ENCODE measurements around the gene NFASC. TPM values are rescaled to one million over a fixed set of nuclear protein-coding genes. Genes with fewer than 3 reads are reported as not detected.

NFASC gene
- total and polyA plus RNA-seq, 2 donors (not counting 3 experiments of a cell fraction or from before 2014, with no cell fraction given) = not detected

DNA sequence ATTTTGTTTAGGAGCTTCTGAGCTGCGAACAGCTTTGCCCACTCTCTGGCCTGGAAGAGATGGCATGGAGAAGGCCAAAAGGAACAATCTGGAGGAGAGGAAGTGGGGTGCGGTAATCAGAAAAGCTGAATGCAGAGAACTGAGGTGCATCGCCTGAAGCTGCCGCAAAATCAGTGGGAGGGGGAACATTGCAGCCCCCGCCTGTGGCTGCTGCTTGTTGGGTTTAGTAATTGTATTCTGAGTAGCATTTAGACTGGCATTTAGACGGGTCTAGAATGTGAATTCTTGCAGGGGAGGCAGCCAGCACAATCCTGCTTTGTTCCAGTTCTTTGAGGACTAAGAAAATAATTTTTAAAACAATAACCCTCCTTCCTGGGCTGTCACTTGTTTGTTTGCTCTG is 25.4 kb downstream of the NFASC start:
- intact Hi-C loops (cut with micrococcal nuclease) (no loop called here), dilution Hi-C loops (cut with MboI; ENCODE audit: extremely low pct_ligation_motif_present, low sequenced_read_pairs) (no loop called here)
- DNase-seq (ENCODE audit: low read depth, low spot score) (no peak), FAIRE-seq (no peak)
- Histone ChIP-seq H3K36me3 (ENCODE audit: control insufficient read depth in 2 of 2, extremely low read depth in 1 of 2, insufficient read depth in 2 of 2, low read length in 2 of 2) (no peaks in the 10 kb centered on the region), H3K9ac (replicated peaks; ENCODE audit: extremely low read depth, insufficient read depth, low read length) (no peak overlapping the region), H3K27me3 (ENCODE audit: control insufficient read depth in 2 of 2, insufficient read depth in 2 of 2, low read length in 2 of 2) (peaks cover 4% of the 10 kb centered on the region in 2 experiments), H3K9me3 (replicated peaks; ENCODE audit: control insufficient read depth, insufficient read depth, low read length) (no peaks in the 10 kb centered on the region), H3K4me3 (replicated peaks in 1 of 3; ENCODE audit: insufficient read depth in 1 of 3, low read depth in 1 of 3, low read length in 3 of 3) (no peak overlapping the region), H3K79me2 (ENCODE audit: control insufficient read depth, insufficient read depth, low read length) (no peaks in the 10 kb centered on the region), H3K4me2 (ENCODE audit: insufficient read depth, low read length) (no peak overlapping the region), H3K9me1 (replicated peaks; ENCODE audit: control insufficient read depth, extremely low read depth, insufficient read depth, low read length) (no peaks in the 10 kb centered on the region), H3K27ac (ENCODE audit: insufficient read depth, low read depth, low read length) (no peak overlapping the region), H3K4me1 (ENCODE audit: control insufficient read depth, extremely low read depth, insufficient read depth, low read length) (no peaks in the 10 kb centered on the region), H2AFZ (ENCODE audit: low read depth, low read length) (no peak overlapping the region), H4K20me1 (replicated peaks; ENCODE audit: control insufficient read depth, extremely low read depth, insufficient read depth, low read length) (no peaks in the 10 kb centered on the region)
- no peak for TF ChIP-seq POLR2AphosphoS5 (IDR thresholded peaks at IDR 0.05; ENCODE audit: insufficient read depth, low read depth, low read length)
- TF ChIP-seq JUN (IDR thresholded peaks at IDR 0.05; ENCODE audit: borderline replicate concordance, insufficient read depth, insufficient read length, low read depth) = no peak
- TF ChIP-seq EZH2 (IDR thresholded peaks at IDR 0.05; ENCODE audit: borderline replicate concordance, low read depth, low read length, severe bottlenecking) = no peak
- no peak for TF ChIP-seq POLR2A (IDR thresholded peaks at IDR 0.05; ENCODE audit: low read depth, low read length)
- TF ChIP-seq, protein P1, sequence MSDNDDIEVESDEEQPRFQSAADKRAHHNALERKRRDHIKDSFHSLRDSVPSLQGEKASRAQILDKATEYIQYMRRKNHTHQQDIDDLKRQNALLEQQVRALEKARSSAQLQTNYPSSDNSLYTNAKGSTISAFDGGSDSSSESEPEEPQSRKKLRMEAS (IDR thresholded peaks at IDR 0.05; ENCODE audit: insufficient read depth, insufficient read length) = no peak
- no peak for TF ChIP-seq GATA2 (IDR thresholded peaks at IDR 0.05; ENCODE audit: insufficient read depth, insufficient read length, low read depth, low read length)
- TF ChIP-seq MYC (IDR thresholded peaks at IDR 0.05; ENCODE audit: low read depth, low read length) = no peak
- TF ChIP-seq FOS (IDR thresholded peaks at IDR 0.05; ENCODE audit: borderline replicate concordance, insufficient read depth, low read length) = no peak
- TF ChIP-seq, protein P2, sequence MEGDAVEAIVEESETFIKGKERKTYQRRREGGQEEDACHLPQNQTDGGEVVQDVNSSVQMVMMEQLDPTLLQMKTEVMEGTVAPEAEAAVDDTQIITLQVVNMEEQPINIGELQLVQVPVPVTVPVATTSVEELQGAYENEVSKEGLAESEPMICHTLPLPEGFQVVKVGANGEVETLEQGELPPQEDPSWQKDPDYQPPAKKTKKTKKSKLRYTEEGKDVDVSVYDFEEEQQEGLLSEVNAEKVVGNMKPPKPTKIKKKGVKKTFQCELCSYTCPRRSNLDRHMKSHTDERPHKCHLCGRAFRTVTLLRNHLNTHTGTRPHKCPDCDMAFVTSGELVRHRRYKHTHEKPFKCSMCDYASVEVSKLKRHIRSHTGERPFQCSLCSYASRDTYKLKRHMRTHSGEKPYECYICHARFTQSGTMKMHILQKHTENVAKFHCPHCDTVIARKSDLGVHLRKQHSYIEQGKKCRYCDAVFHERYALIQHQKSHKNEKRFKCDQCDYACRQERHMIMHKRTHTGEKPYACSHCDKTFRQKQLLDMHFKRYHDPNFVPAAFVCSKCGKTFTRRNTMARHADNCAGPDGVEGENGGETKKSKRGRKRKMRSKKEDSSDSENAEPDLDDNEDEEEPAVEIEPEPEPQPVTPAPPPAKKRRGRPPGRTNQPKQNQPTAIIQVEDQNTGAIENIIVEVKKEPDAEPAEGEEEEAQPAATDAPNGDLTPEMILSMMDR (IDR thresholded peaks at IDR 0.05; ENCODE audit: extremely low read depth in 1 of 2, insufficient read depth in 1 of 2, low read depth in 1 of 2, low read length in 2 of 2) = no peak
- CTCF ChIA-PET = interaction anchor here (1.9 kb wide), 1 partner anchor 46 kb away, joined by 4 read pairs; no protein-coding TSS in a partner anchor
- BruUV-seq (replicated peaks) = no TSS peak
- POLR2A ChIA-PET = no interaction called here
